HCT116 (cell line): ENCODE results near the gene NPS. TPM values are rescaled to one million over a fixed set of nuclear protein-coding genes. Genes with fewer than 3 reads are reported as not detected.

ENCODE experiments used
- ATAC-seq: fragments of 200-7000 bp; cut with Tn5 transposase; 2 replicates; pipeline ENCODE4 v1.9.1; 2020; ENCODE audit warnings: mild to moderate bottlenecking, moderate library complexity
- BruUV-seq: library from RNA; stranded (reverse); fragments of 400-500 nt; replicated peaks from 2 replicates; lab custom pipeline; 2021; lab: Mats Ljungman, UMichigan
- CTCF ChIA-PET: fragments of 300-600 bp; sonication (Branson Sonifier 250); formaldehyde crosslinking; loops from one replicate; lab custom pipeline; 2021; ENCODE audit warnings: antibody characterized with exemption; lab: Charles Lee
- POLR2A ChIA-PET: fragments of 300-600, 350-600 bp; sonication (Branson Sonifier 250); formaldehyde crosslinking; loops from one replicate; lab custom pipeline; 2021; ENCODE audit warnings: antibody characterized with exemption; lab: Charles Lee
- RAD21 ChIA-PET, 2 experiments: fragments of 300-600 bp; sonication (Branson Sonifier 250); formaldehyde crosslinking; loops; one replicate each; lab custom pipeline; 2023; ENCODE audit warnings: low total read pairs in 2 of 2; ENCODE audit not compliant: uncharacterized antibody in 2 of 2, unreplicated experiment in 2 of 2, low non-redundant PET in 1 of 2; lab: Charles Lee
- DNase-seq: peaks from one replicate; pipeline ENCODE4 v3.0.0-alpha.2; 2010; ENCODE audit warnings: low read depth, low spot score
- H2AFZ ChIP-seq: fragments of 200-600 bp; shearing (Covaris generic), sonication (generic); 2 replicates; pipeline ENCODE4 v1.6.1; 2017; ENCODE audit warnings: low read depth, mixed run types, mixed read lengths, antibody characterized with exemption, low read length; ENCODE audit not compliant: poor library complexity, severe bottlenecking
- H3K27ac ChIP-seq: 2 replicates; pipeline ENCODE4 v1.5.1; 2012; ENCODE audit warnings: low read depth, low read length
- H3K27me3 ChIP-seq: fragments of 200-600 bp; sonication (generic); 2 replicates; pipeline ENCODE4 v1.6.1; 2016; ENCODE audit warnings: mixed run types, low read length, mixed read lengths; ENCODE audit not compliant: insufficient read depth
- H3K36me3 ChIP-seq, 2 experiments: fragments of 200-500 bp in 1 of 2; fragments of 200-600 bp in 1 of 2; sonication (Bioruptor generic) in 1 of 2; sonication (generic) in 1 of 2; 2 replicates each; pipeline versions ENCODE4 v1.5.1 to v1.6.1; 2014 to 2016; ENCODE audit warnings: low read length in 2 of 2, inconsistent platforms in 1 of 2, mixed read lengths in 1 of 2, mixed run types in 1 of 2; ENCODE audit not compliant: insufficient read depth in 2 of 2, control insufficient read depth in 1 of 2
- H3K4me1 ChIP-seq, 2 experiments: fragments of 200-600 bp in 1 of 2; sonication (generic) in 1 of 2; 2 replicates each; pipeline versions ENCODE4 v1.5.1 to v1.6.1; 2012 to 2017; ENCODE audit warnings: low read length in 2 of 2, inconsistent platforms in 1 of 2, mild to moderate bottlenecking in 1 of 2, mixed read lengths in 1 of 2, mixed run types in 1 of 2, moderate library complexity in 1 of 2; ENCODE audit not compliant: insufficient read depth in 2 of 2, control insufficient read depth in 1 of 2
- H3K4me2 ChIP-seq: fragments of 200-600 bp; sonication (generic); 2 replicates; pipeline ENCODE4 v1.6.1; 2017; ENCODE audit warnings: mixed run types, low read length, mixed read lengths
- H3K4me3 ChIP-seq, 2 experiments: fragments of 200-600 bp in 1 of 2; sonication (generic) in 1 of 2; replicated peaks in 1 of 2; 2 replicates each; pipeline ENCODE4 v1.5.1; 2011 to 2016; ENCODE audit warnings: low read length in 2 of 2, control low read depth in 1 of 2, low read depth in 1 of 2, mild to moderate bottlenecking in 1 of 2, mixed read lengths in 1 of 2, mixed run types in 1 of 2
- H3K79me2 ChIP-seq: fragments of 200-600 bp; sonication (generic); 2 replicates; pipeline ENCODE4 v1.6.1; 2017; ENCODE audit warnings: mild to moderate bottlenecking, mixed run types, low read length, moderate library complexity, mixed read lengths; ENCODE audit not compliant: insufficient read depth
- H3K9ac ChIP-seq: fragments of 200-600 bp; sonication (generic); 2 replicates; pipeline ENCODE4 v1.6.1; 2016; ENCODE audit warnings: low read length, mixed read lengths
- H3K9me2 ChIP-seq: fragments of 200-600 bp; sonication (generic), shearing (Covaris generic); 2 replicates; pipeline ENCODE4 v1.6.1; 2017; ENCODE audit warnings: mixed run types, mild to moderate bottlenecking, moderate library complexity; ENCODE audit not compliant: insufficient read depth
- H3K9me3 ChIP-seq, 2 experiments: fragments of 200-500 bp in 1 of 2; fragments of 200-600 bp in 1 of 2; sonication (Bioruptor generic) in 1 of 2; sonication (generic) in 1 of 2; 2 replicates each; pipeline ENCODE4 v1.6.1; 2014 to 2017; ENCODE audit warnings: low read length in 2 of 2, mixed read lengths in 2 of 2, inconsistent platforms in 1 of 2, low read depth in 1 of 2, mild to moderate bottlenecking in 1 of 2, mixed run types in 1 of 2, moderate library complexity in 1 of 2; ENCODE audit not compliant: control insufficient read depth in 1 of 2, insufficient read depth in 1 of 2
- H4K20me1 ChIP-seq: fragments of 200-600 bp; sonication (generic), shearing (Covaris generic); 2 replicates; pipeline ENCODE4 v1.6.1; 2017; ENCODE audit warnings: mixed run types, mild to moderate bottlenecking, moderate library complexity; ENCODE audit not compliant: insufficient read depth
- CBX3 ChIP-seq: IDR thresholded peaks from 2 replicates; pipeline ENCODE4 v1.6.1; 2012; ENCODE audit warnings: low read depth
- CEBPB ChIP-seq: IDR thresholded peaks from 2 replicates; pipeline ENCODE4 v1.6.1; 2012; ENCODE audit warnings: low read depth
- EGR1 ChIP-seq: IDR thresholded peaks from 2 replicates; pipeline ENCODE4 v1.6.1; 2012; ENCODE audit warnings: low read depth
- ELF1 ChIP-seq: IDR thresholded peaks from 2 replicates; pipeline ENCODE4 v1.6.1; 2012; ENCODE audit warnings: low read depth, borderline replicate concordance
- EZH2 ChIP-seq: fragments of 200-600 bp; sonication (generic); IDR thresholded peaks from 2 replicates; pipeline ENCODE4 v1.6.1; 2017; ENCODE audit warnings: antibody characterized with exemption, mixed run types
- EZH2phosphoT487 ChIP-seq: fragments of 200-600 bp; IDR thresholded peaks from 2 replicates; pipeline ENCODE4 v1.6.1; 2018; ENCODE audit warnings: antibody characterized with exemption, borderline replicate concordance
- POLR2A ChIP-seq: IDR thresholded peaks from 2 replicates; pipeline ENCODE4 v1.7.0; 2011; ENCODE audit warnings: borderline replicate concordance; ENCODE audit not compliant: insufficient read depth, insufficient read length; ENCODE audit errors: extremely low read depth
- POLR2AphosphoS5 ChIP-seq: IDR thresholded peaks from 2 replicates; pipeline ENCODE4 v1.6.1; 2011; ENCODE audit warnings: mild to moderate bottlenecking, low read depth, low read length, moderate library complexity
- RAD21 ChIP-seq: IDR thresholded peaks from 2 replicates; pipeline ENCODE4 v1.6.1; 2012; ENCODE audit warnings: low read depth, mild to moderate bottlenecking
- SIN3A ChIP-seq: IDR thresholded peaks from 2 replicates; pipeline ENCODE4 v1.6.1; 2012; ENCODE audit warnings: low read depth
- SP1 ChIP-seq: IDR thresholded peaks from 2 replicates; pipeline ENCODE4 v1.6.1; 2012; ENCODE audit warnings: low read depth
- SRF ChIP-seq: IDR thresholded peaks from 2 replicates; pipeline ENCODE4 v1.6.1; 2012; ENCODE audit warnings: low read depth
- TCF7L2 ChIP-seq: IDR thresholded peaks from 2 replicates; pipeline ENCODE4 v1.7.0; 2011; ENCODE audit warnings: borderline replicate concordance, inconsistent platforms; ENCODE audit not compliant: insufficient read depth, insufficient read length; ENCODE audit errors: extremely low read depth
- YY1 ChIP-seq: IDR thresholded peaks from 2 replicates; pipeline ENCODE4 v1.6.1; 2011; ENCODE audit warnings: low read length, low read depth, moderate library complexity, mild to moderate bottlenecking; ENCODE audit not compliant: insufficient replicate concordance; ENCODE audit errors: extremely low read depth
- ZNF274 ChIP-seq: fragments of 200-500 bp; sonication (Bioruptor generic); IDR thresholded peaks from 2 replicates; pipeline ENCODE4 v1.6.1; 2014; ENCODE audit warnings: mild to moderate bottlenecking, low read depth, low read length, inconsistent platforms
- intact Hi-C: fragments of 100-400 bp; cut with micrococcal nuclease; formaldehyde crosslinking; loops from 2 replicates; pipeline ENCODE4 v1.10.0; 2022
- total RNA-seq: library from RNA; stranded (reverse); gene quantifications from one replicate; pipeline ENCODE4 v1.2.1, GENCODE V29; 2021; ENCODE audit not compliant: unreplicated experiment
- TF ChIP-seq, protein P1 (sequence below): IDR thresholded peaks from 2 replicates; pipeline ENCODE4 v1.6.1; 2011; ENCODE audit warnings: mild to moderate bottlenecking, low read length, moderate library complexity; ENCODE audit not compliant: insufficient replicate concordance; ENCODE audit errors: extremely low read depth
- TF ChIP-seq, protein P2 (sequence below): IDR thresholded peaks from 2 replicates; pipeline ENCODE4 v1.6.1; 2012
- TF ChIP-seq, protein P3 (sequence below), 3 experiments: fragments of 200-600 bp in 1 of 3; sonication (generic) in 1 of 3; IDR thresholded peaks in 2 of 3; conservative IDR thresholded peaks in 1 of 3; 2 replicates each; pipeline ENCODE4 v1.5.1; 2012 to 2017; ENCODE audit warnings: low read depth in 2 of 3, low read length in 2 of 3, antibody characterized with exemption in 1 of 3, borderline replicate concordance in 1 of 3, control low read depth in 1 of 3, mild to moderate bottlenecking in 1 of 3, mixed read lengths in 1 of 3, mixed run types in 1 of 3, moderate library complexity in 1 of 3; ENCODE audit not compliant: insufficient read depth in 1 of 3
- TF ChIP-seq, protein P4 (sequence below): IDR thresholded peaks from 2 replicates; pipeline ENCODE4 v1.6.1; 2012; ENCODE audit warnings: low read depth

Gene NPS
- total RNA-seq, 1 experiment from 2014 or later, result not detected

DNA sequence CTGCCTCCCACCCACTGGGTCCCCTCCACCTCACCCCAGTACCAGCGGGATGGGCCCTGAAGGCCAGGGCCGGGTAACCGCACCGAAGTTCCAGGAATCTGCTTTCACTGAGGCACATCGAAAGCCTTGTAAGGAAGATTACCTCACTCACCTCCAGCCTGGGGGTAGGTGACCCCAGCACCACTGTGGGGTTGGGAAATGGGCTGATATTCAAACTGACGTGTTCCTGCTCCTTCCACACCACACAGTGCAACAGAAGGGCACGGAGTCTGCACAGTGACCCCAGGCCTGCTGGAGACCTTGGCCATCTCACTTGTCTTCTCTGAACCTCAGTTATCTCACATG, 29.8 kb downstream of the NPS start:
- no peak for ATAC-seq
- TF ChIP-seq CEBPB (no peak), RAD21 (no peak), ZNF274 (no peak), SIN3A (no peak), POLR2A (no peak), POLR2AphosphoS5 (no peak), EGR1 (no peak), CBX3 (no peak), EZH2phosphoT487 (no peak), ELF1 (no peak), EZH2 (no peak), TCF7L2 (no peak), SP1 (no peak), YY1 (no peak), SRF (no peak)
- TF ChIP-seq, protein P1, sequence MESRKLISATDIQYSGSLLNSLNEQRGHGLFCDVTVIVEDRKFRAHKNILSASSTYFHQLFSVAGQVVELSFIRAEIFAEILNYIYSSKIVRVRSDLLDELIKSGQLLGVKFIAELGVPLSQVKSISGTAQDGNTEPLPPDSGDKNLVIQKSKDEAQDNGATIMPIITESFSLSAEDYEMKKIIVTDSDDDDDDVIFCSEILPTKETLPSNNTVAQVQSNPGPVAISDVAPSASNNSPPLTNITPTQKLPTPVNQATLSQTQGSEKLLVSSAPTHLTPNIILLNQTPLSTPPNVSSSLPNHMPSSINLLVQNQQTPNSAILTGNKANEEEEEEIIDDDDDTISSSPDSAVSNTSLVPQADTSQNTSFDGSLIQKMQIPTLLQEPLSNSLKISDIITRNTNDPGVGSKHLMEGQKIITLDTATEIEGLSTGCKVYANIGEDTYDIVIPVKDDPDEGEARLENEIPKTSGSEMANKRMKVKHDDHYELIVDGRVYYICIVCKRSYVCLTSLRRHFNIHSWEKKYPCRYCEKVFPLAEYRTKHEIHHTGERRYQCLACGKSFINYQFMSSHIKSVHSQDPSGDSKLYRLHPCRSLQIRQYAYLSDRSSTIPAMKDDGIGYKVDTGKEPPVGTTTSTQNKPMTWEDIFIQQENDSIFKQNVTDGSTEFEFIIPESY, result no peak
- TF ChIP-seq, protein P2, sequence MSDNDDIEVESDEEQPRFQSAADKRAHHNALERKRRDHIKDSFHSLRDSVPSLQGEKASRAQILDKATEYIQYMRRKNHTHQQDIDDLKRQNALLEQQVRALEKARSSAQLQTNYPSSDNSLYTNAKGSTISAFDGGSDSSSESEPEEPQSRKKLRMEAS, result no peak
- TF ChIP-seq, protein P3, sequence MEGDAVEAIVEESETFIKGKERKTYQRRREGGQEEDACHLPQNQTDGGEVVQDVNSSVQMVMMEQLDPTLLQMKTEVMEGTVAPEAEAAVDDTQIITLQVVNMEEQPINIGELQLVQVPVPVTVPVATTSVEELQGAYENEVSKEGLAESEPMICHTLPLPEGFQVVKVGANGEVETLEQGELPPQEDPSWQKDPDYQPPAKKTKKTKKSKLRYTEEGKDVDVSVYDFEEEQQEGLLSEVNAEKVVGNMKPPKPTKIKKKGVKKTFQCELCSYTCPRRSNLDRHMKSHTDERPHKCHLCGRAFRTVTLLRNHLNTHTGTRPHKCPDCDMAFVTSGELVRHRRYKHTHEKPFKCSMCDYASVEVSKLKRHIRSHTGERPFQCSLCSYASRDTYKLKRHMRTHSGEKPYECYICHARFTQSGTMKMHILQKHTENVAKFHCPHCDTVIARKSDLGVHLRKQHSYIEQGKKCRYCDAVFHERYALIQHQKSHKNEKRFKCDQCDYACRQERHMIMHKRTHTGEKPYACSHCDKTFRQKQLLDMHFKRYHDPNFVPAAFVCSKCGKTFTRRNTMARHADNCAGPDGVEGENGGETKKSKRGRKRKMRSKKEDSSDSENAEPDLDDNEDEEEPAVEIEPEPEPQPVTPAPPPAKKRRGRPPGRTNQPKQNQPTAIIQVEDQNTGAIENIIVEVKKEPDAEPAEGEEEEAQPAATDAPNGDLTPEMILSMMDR (IDR thresholded peaks at IDR 0.05 in 2 of 3, conservative IDR thresholded peaks at IDR 0.05 in 1 of 3; ENCODE audit: borderline replicate concordance in 1 of 3, insufficient read depth in 1 of 3, low read depth in 2 of 3, low read length in 2 of 3), result no peak
- TF ChIP-seq, protein P4, sequence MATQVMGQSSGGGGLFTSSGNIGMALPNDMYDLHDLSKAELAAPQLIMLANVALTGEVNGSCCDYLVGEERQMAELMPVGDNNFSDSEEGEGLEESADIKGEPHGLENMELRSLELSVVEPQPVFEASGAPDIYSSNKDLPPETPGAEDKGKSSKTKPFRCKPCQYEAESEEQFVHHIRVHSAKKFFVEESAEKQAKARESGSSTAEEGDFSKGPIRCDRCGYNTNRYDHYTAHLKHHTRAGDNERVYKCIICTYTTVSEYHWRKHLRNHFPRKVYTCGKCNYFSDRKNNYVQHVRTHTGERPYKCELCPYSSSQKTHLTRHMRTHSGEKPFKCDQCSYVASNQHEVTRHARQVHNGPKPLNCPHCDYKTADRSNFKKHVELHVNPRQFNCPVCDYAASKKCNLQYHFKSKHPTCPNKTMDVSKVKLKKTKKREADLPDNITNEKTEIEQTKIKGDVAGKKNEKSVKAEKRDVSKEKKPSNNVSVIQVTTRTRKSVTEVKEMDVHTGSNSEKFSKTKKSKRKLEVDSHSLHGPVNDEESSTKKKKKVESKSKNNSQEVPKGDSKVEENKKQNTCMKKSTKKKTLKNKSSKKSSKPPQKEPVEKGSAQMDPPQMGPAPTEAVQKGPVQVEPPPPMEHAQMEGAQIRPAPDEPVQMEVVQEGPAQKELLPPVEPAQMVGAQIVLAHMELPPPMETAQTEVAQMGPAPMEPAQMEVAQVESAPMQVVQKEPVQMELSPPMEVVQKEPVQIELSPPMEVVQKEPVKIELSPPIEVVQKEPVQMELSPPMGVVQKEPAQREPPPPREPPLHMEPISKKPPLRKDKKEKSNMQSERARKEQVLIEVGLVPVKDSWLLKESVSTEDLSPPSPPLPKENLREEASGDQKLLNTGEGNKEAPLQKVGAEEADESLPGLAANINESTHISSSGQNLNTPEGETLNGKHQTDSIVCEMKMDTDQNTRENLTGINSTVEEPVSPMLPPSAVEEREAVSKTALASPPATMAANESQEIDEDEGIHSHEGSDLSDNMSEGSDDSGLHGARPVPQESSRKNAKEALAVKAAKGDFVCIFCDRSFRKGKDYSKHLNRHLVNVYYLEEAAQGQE, result no peak
- POLR2A ChIA-PET, result no interaction called here
- Histone ChIP-seq H3K9me2 (no peaks in the 10 kb centered on the region), H3K9me3 (no peaks in the 10 kb centered on the region), H3K4me2 (no peak overlapping the region), H3K4me3 (no peak overlapping the region), H3K27me3 (peaks cover 59% of the 10 kb centered on the region), H4K20me1 (no peaks in the 10 kb centered on the region), H2AFZ (no peak overlapping the region), H3K4me1 (no peaks in the 10 kb centered on the region), H3K79me2 (no peaks in the 10 kb centered on the region), H3K27ac (no peak overlapping the region), H3K9ac (no peak overlapping the region), H3K36me3 (no peaks in the 10 kb centered on the region)
- DNase-seq, result no peak
- no TSS peak for BruUV-seq
- CTCF ChIA-PET, result interaction anchor here (1.9 kb wide), 1 partner anchor 15 kb away, joined by 4 read pairs; no protein-coding TSS in a partner anchor
- RAD21 ChIA-PET, result no interaction called here
- intact Hi-C loops, result loop anchor here (5.0 to 10.0 kb wide), 2 partner anchors 227 to 334 kb away; no protein-coding TSS in a partner anchor
